ENCODE results near the gene MCHR1. TPM values are rescaled to one million over a fixed set of nuclear protein-coding genes. Genes with fewer than 3 reads are reported as not detected.
"Not testable (repeated sequence)": the region's sequence is repeated elsewhere in the genome, so short reads cannot be mapped to it uniquely, and the experiment has no call there.

MCHR1 gene
- total and polyA plus RNA-seq, 4 donors = 1.6 TPM; not detected in 3

DNA sequence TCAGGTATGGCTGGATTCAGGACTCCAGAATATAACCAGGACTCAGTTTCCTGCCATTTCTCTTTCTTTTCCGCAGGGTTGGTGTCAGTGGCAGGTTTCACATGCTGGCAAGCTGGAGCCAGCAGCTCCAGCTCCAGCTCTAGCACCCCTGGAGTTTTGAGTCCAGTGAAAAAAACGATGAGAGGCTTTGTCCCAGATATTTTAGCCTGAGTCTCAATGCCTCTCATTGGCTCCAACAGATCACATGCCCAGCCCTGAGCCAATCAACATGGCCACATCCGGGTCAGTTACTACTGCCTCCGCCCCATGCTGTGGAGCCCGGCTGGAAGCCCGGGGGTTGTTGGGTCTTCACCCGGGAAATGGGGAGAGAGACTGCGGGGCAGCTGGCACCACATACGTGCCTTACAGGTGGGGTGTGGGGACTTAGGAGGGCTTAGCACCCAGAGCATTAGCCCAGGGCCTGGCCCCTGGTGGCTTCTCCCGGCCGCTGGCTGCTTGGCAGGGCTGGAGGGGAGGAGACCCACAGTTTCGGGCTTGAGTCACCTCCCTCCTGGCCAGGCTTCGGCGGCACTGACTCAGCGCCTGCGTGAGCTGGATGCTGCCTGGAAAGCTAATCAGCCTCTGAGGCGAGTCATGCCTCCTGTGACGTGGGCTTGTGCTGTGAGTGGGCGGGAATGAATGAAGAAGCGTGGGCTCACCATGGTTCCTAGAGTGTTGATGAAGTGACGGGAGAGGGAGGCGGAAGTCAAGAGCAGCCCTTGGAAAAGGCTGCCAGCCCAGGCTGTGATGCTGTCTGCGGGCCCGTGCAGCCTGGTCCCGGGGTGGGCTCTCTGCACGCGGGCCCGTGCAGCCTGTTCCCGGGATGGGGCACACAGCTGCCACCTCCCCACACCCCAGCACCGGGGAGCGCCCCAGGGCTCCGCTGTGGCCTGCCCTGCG, 27.5 kb upstream of the MCHR1 start:
- H3K27ac ChIP-seq (ENCODE audit: low read depth in 1 of 2, low read length in 2 of 2) = peak overlapping the region in 1 of 2 donors; percentile 98
- no peaks in the 10 kb centered on the region for H3K9me3 ChIP-seq (ENCODE audit: control insufficient read depth, low read length)
- H3K4me1 ChIP-seq (ENCODE audit: control insufficient read depth in 1 of 2, insufficient read depth in 2 of 2, low read length in 2 of 2) = peaks cover 0 to 1% of the 10 kb centered on the region in 2 donors
- peak overlapping the region; percentile 17 to 75 for H3K4me3 ChIP-seq (ENCODE audit: low read length in 2 of 2)
- WGBS, 2 donors = 12 to 13% methylated on average over 33 of the region's 33 CpGs
- intact Hi-C loops (cut with DNase I) = loop anchor here in 1 of 2 donors (10.0 kb wide), 1 partner anchor 113 kb away; no protein-coding TSS in a partner anchor
- H3K27me3 ChIP-seq (ENCODE audit: control insufficient read depth in 1 of 2, insufficient read depth in 2 of 2, low read length in 1 of 2) = no peaks in the 10 kb centered on the region
- peak; percentile 98 for DNase-seq
- H3K36me3 ChIP-seq (ENCODE audit: control insufficient read depth in 1 of 2, insufficient read depth in 2 of 2, low read length in 1 of 2) = no peaks in the 10 kb centered on the region
- ATAC-seq (ENCODE audit: low FRiP score) = peak; percentile 96

DNA sequence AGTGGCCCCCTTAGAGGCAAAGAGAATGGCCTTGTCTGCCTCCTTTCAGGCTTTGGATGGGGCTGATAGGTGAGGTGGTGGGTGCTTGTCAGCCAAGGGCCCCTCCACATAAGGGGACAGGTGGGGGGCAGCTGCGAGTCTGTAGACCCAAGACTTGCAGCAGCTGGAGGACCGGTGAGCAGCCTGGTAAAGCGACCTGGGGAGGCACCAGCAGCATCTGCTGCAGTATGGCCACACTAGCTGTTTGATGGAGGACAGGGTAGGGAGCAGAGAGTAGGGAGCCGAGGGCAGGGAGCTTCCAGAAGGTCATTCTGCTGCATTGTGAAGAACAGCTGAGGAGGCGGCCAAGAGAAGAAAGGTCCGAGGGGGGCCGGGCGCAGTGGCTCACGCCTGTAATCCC, 25.9 kb upstream of the MCHR1 start:
- DNase-seq = peak in 1 of 2 donors; percentile 37
- no peak overlapping the region for H3K4me3 ChIP-seq (ENCODE audit: low read length in 2 of 2)
- no peak for ATAC-seq (ENCODE audit: low FRiP score)
- H3K27me3 ChIP-seq (ENCODE audit: control insufficient read depth in 1 of 2, insufficient read depth in 2 of 2, low read length in 1 of 2) = no peaks in the 10 kb centered on the region
- no peaks in the 10 kb centered on the region for H3K36me3 ChIP-seq (ENCODE audit: control insufficient read depth in 1 of 2, insufficient read depth in 2 of 2, low read length in 1 of 2)
- peaks cover 0 to 1% of the 10 kb centered on the region in 2 donors for H3K4me1 ChIP-seq (ENCODE audit: control insufficient read depth in 1 of 2, insufficient read depth in 2 of 2, low read length in 2 of 2)
- intact Hi-C loops (cut with DNase I) = loop anchor here in 1 of 2 donors (10.0 kb wide), 1 partner anchor 111 kb away; no protein-coding TSS in a partner anchor
- 90 to 96% methylated on average over 9 of the region's 9 CpGs for WGBS, 2 donors
- H3K27ac ChIP-seq (ENCODE audit: low read depth in 1 of 2, low read length in 2 of 2) = no peak overlapping the region
- H3K9me3 ChIP-seq (ENCODE audit: control insufficient read depth, low read length) = no peaks in the 10 kb centered on the region

DNA sequence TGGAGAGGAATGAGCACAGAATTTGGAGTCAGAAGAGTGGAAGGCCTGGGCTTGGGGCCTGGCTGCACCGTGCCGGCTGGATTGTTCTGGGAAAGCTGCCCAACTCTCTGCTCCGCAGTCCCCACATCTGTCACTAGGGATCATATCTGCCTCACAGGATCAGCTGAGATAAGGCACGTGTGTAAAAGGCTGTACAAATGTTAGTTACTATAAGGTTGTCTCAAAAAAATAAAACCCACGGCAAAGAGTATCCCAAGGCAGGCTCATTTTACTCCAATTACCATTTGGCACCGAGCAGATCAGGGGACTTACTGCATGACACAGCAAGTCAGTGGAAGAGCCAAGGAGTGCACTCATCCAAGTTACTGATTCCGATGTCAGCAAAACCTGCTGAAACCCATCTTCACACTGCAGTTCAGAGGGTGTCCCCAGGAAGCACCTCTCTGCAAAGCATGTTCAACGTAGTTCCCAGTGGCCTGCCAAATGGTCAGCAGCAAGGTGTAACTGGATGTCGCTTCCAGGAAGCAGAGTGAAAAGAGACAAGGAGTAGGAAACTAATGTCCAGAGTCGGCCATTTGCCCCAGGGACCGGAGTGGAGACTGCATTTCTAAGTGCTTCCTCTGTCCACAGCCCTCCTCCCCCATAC, 24.6 kb upstream of the MCHR1 start:
- H3K4me1 ChIP-seq (ENCODE audit: control insufficient read depth in 1 of 2, insufficient read depth in 2 of 2, low read length in 2 of 2) = peaks cover 0 to 1% of the 10 kb centered on the region in 2 donors
- ATAC-seq (ENCODE audit: low FRiP score) (peak; percentile 76), DNase-seq (peak in 1 of 2 donors; percentile 73)
- no peak overlapping the region for H3K4me3 ChIP-seq (ENCODE audit: low read length in 2 of 2)
- no peaks in the 10 kb centered on the region for H3K9me3 ChIP-seq (ENCODE audit: control insufficient read depth, low read length)
- WGBS, 2 donors = 15 to 22% methylated on average over 11 of the region's 11 CpGs
- H3K27ac ChIP-seq (ENCODE audit: low read depth in 1 of 2, low read length in 2 of 2) = peak overlapping the region in 1 of 2 donors; percentile 34
- no peaks in the 10 kb centered on the region for H3K36me3 ChIP-seq (ENCODE audit: control insufficient read depth in 1 of 2, insufficient read depth in 2 of 2, low read length in 1 of 2)
- no peaks in the 10 kb centered on the region for H3K27me3 ChIP-seq (ENCODE audit: control insufficient read depth in 1 of 2, insufficient read depth in 2 of 2, low read length in 1 of 2)
- intact Hi-C loops (cut with DNase I) = loop anchor here in 1 of 2 donors (10.0 kb wide), 1 partner anchor 110 kb away; no protein-coding TSS in a partner anchor

DNA sequence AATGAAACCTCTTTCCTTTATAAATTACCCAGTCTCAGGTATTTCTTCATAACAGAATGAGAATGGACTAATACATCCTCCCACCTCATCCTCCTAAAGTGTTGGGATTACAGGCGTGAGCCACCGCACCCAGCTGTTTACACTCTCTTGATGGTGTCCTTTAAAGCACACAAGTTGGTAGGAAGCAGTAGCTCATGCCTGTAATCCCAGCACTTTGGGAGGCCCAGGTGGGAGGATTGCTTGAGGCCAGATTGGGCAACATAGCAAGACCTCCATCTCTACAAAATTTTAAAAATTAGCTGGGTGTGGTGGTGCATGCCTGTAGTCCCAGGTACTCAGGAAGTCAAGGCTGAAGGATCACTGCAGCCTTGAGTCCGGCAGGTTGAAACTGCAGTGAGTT, 23.3 kb upstream of the MCHR1 start:
- not testable (repeated sequence) for H3K27me3 ChIP-seq (ENCODE audit: control insufficient read depth in 1 of 2, insufficient read depth in 2 of 2, low read length in 1 of 2); H3K36me3 ChIP-seq (ENCODE audit: control insufficient read depth in 1 of 2, insufficient read depth in 2 of 2, low read length in 1 of 2); H3K9me3 ChIP-seq (ENCODE audit: control insufficient read depth, low read length); H3K4me3 ChIP-seq (ENCODE audit: low read length in 2 of 2); H3K27ac ChIP-seq (ENCODE audit: low read depth in 1 of 2, low read length in 2 of 2); DNase-seq; ATAC-seq (ENCODE audit: low FRiP score); H3K4me1 ChIP-seq (ENCODE audit: control insufficient read depth in 1 of 2, insufficient read depth in 2 of 2, low read length in 2 of 2)
- 97 to 98% methylated on average over 3 of the region's 3 CpGs for WGBS, 2 donors
- intact Hi-C loops (cut with DNase I) = loop anchor here in 1 of 2 donors (10.0 kb wide), 1 partner anchor 109 kb away; no protein-coding TSS in a partner anchor

DNA sequence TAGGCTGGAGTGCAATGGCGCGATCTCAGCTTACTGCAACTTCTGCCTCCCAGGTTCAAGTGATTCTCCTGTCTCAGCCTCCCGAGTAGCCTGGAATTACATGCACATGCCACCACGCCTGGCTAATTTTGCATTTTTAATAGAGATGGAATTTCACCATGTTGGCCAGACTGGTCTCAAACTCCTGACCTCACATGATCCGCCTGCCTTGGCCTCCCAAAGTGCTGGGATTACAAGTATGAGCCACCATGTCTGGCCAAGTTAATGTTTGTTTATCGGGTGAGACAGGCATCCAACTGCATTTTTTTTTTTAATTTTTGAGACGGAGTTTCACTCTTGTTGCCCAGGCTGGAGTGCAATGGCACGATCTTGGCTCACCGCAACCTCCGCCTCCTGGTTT, 22.6 kb upstream of the MCHR1 start:
- not testable (repeated sequence) for H3K27me3 ChIP-seq (ENCODE audit: control insufficient read depth in 1 of 2, insufficient read depth in 2 of 2, low read length in 1 of 2); DNase-seq; H3K9me3 ChIP-seq (ENCODE audit: control insufficient read depth, low read length); ATAC-seq (ENCODE audit: low FRiP score); H3K27ac ChIP-seq (ENCODE audit: low read depth in 1 of 2, low read length in 2 of 2); H3K4me3 ChIP-seq (ENCODE audit: low read length in 2 of 2); H3K4me1 ChIP-seq (ENCODE audit: control insufficient read depth in 1 of 2, insufficient read depth in 2 of 2, low read length in 2 of 2); H3K36me3 ChIP-seq (ENCODE audit: control insufficient read depth in 1 of 2, insufficient read depth in 2 of 2, low read length in 1 of 2)
- intact Hi-C loops (cut with DNase I) = loop anchor here in 1 of 2 donors (10.0 kb wide), 1 partner anchor 108 kb away; no protein-coding TSS in a partner anchor
- WGBS, 2 donors = 61 to 73% methylated on average over 10 of the region's 10 CpGs

DNA sequence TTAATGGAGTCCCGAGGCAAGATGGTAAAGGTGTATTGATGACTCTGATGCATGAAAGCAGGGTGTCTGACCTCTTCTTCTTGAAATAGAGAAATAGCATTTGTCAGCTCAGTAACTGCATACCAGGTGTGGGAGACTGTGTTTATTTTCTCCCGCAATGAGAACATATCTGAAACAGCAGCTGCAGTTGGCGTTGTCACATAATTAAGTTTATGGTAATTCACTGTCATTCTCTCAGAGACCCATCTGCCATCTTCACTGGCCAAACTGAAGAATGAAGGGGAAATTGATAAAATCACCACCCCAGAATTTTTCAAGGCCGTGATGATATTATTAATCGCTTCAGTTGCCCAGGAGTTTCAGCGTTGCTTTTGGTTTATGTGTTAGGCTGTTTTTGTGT, 20.1 kb upstream of the MCHR1 start:
- no peaks in the 10 kb centered on the region for H3K27me3 ChIP-seq (ENCODE audit: control insufficient read depth in 1 of 2, insufficient read depth in 2 of 2, low read length in 1 of 2)
- H3K4me1 ChIP-seq (ENCODE audit: control insufficient read depth in 1 of 2, insufficient read depth in 2 of 2, low read length in 2 of 2) = no peaks in the 10 kb centered on the region
- DNase-seq (no peak), ATAC-seq (ENCODE audit: low FRiP score) (no peak)
- no peak overlapping the region for H3K27ac ChIP-seq (ENCODE audit: low read depth in 1 of 2, low read length in 2 of 2)
- H3K36me3 ChIP-seq (ENCODE audit: control insufficient read depth in 1 of 2, insufficient read depth in 2 of 2, low read length in 1 of 2) = no peaks in the 10 kb centered on the region
- WGBS, 2 donors = 95 to 96% methylated on average over 6 of the region's 6 CpGs
- intact Hi-C loops (cut with DNase I) = loop anchor here in 1 of 2 donors (10.0 kb wide), 1 partner anchor 106 kb away; no protein-coding TSS in a partner anchor
- no peaks in the 10 kb centered on the region for H3K9me3 ChIP-seq (ENCODE audit: control insufficient read depth, low read length)
- no peak overlapping the region for H3K4me3 ChIP-seq (ENCODE audit: low read length in 2 of 2)

DNA sequence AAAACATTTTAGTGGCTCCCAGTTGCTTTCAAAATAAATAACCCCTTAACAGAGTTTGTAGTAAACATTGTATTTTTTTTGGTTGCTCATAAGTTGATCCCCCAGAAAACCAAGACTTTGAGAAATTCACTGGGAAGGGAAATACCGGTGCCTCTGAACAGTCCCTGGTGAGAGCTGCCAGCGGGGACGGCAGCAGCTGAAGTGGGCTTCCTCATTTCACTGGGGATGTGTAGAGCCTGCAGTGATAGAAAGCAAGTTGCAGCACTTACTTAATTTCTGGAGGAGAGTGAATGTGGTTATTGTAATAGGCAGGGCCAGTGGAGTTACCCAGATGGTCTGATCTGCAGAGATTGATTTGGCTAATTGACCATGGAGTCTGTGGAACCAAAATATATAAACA, 18.6 kb upstream of the MCHR1 start:
- H3K27me3 ChIP-seq (ENCODE audit: control insufficient read depth in 1 of 2, insufficient read depth in 2 of 2, low read length in 1 of 2) = no peaks in the 10 kb centered on the region
- H3K36me3 ChIP-seq (ENCODE audit: control insufficient read depth in 1 of 2, insufficient read depth in 2 of 2, low read length in 1 of 2) = no peaks in the 10 kb centered on the region
- H3K27ac ChIP-seq (ENCODE audit: low read depth in 1 of 2, low read length in 2 of 2) = no peak overlapping the region
- WGBS, 2 donors = 90 to 98% methylated on average over 3 of the region's 3 CpGs
- no peak overlapping the region for H3K4me3 ChIP-seq (ENCODE audit: low read length in 2 of 2)
- ATAC-seq (ENCODE audit: low FRiP score) (no peak), DNase-seq (no peak)
- intact Hi-C loops (cut with DNase I) = no loop called here
- no peaks in the 10 kb centered on the region for H3K4me1 ChIP-seq (ENCODE audit: control insufficient read depth in 1 of 2, insufficient read depth in 2 of 2, low read length in 2 of 2)
- no peaks in the 10 kb centered on the region for H3K9me3 ChIP-seq (ENCODE audit: control insufficient read depth, low read length)

DNA sequence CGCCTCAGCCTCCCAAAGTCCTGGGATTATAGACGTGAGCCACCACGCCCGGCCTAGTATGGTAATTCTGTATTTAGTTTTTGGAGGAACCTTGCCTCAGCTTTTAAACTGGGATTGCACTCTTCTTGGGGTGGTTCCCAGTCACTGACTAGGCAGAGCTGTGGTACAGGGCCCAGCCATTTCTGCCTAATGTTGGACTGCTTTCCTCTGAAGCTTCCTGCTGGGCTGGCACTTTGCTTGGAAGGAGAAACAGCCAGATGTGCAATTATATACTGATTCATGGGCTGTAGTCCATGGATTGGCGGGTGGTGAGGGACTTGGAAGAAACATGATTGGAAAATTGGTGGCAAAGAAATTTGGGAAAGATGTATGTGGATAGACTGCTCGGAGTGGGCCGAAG, 17.6 kb upstream of the MCHR1 start:
- Histone ChIP-seq H3K4me3 (ENCODE audit: low read length in 2 of 2) (no peak overlapping the region), H3K9me3 (ENCODE audit: control insufficient read depth, low read length) (no peaks in the 10 kb centered on the region), H3K27ac (ENCODE audit: low read depth in 1 of 2, low read length in 2 of 2) (no peak overlapping the region), H3K4me1 (ENCODE audit: control insufficient read depth in 1 of 2, insufficient read depth in 2 of 2, low read length in 2 of 2) (no peaks in the 10 kb centered on the region), H3K27me3 (ENCODE audit: control insufficient read depth in 1 of 2, insufficient read depth in 2 of 2, low read length in 1 of 2) (no peaks in the 10 kb centered on the region), H3K36me3 (ENCODE audit: control insufficient read depth in 1 of 2, insufficient read depth in 2 of 2, low read length in 1 of 2) (no peaks in the 10 kb centered on the region)
- 95% methylated on average over 7 of the region's 7 CpGs for WGBS, 2 donors
- intact Hi-C loops (cut with DNase I) = no loop called here
- ATAC-seq (ENCODE audit: low FRiP score) (no peak), DNase-seq (no peak)
